Pancreas (tissue), 10 donors: ENCODE results near the gene NR0B2. TPM values are rescaled to one million over a fixed set of nuclear protein-coding genes. Genes with fewer than 3 reads are reported as not detected.

Experiments used
- ATAC-seq, 4 donors: fragments of 200-7000 bp; cut with Tn5 transposase; one replicate each; pipeline versions ENCODE4 v1.8.0 to v1.9.1; 2020; ENCODE audit warnings: mild to moderate bottlenecking in 4 of 4, moderate library complexity in 4 of 4
- DNase-seq, 6 donors: peaks; one replicate each; pipeline ENCODE4 v3.0.0-alpha.2; 2020
- FAIRE-seq: peaks from 2 replicates; lab custom pipeline; 2012; peaks lifted over from hg19 to GRCh38; lab: Jason Lieb, UNC
- H3K27ac ChIP-seq, 4 donors: fragments of 200-600 bp; sonication (generic); 1 replicate in 3 of 4; 2 replicates in 1 of 4; pipeline versions ENCODE4 v1.5.0 to v1.8.0; 2020
- H3K27me3 ChIP-seq, 4 donors: fragments of 200-600 bp; one replicate each; pipeline ENCODE4 v1.8.0; 2021
- H3K36me3 ChIP-seq, 3 donors: fragments of 200-600 bp; sonication (generic) in 1 of 3; one replicate each; pipeline versions ENCODE4 v1.5.0 to v1.8.0; 2020 to 2021
- H3K4me1 ChIP-seq, 3 donors: fragments of 200-600 bp; one replicate each; pipeline ENCODE4 v1.8.0; 2021
- H3K4me3 ChIP-seq, 4 donors: fragments of 200-600 bp; sonication (generic) in 2 of 4; one replicate each; pipeline versions ENCODE4 v1.5.0 to v1.8.0; 2020 to 2021
- H3K9me3 ChIP-seq, 4 donors: fragments of 200-600 bp; one replicate each; pipeline ENCODE4 v1.8.0; 2021
- CTCF ChIP-seq, 4 donors: fragments of 200-600 bp; sonication (generic) in 3 of 4; IDR thresholded peaks; one replicate each; pipeline versions ENCODE4 v1.5.0 to v1.8.0; 2021; ENCODE audit warnings: antibody characterized with exemption in 4 of 4
- WGBS, 2 donors: extraction: QIAGEN DNeasy Blood & Tissue Kit; methylation state at CpG; one replicate each; pipeline ENCODE4 v1.1.7; 2013; 5-methylcytosine and 5-hydroxymethylcytosine counted together
- intact Hi-C, 3 donors: fragments of 100-400 bp; cut with DNase I; formaldehyde crosslinking; loops; one replicate each; pipeline versions ENCODE4 v1.11.1 to v1.14.2; 2022
- polyA plus RNA-seq, 2 donors: library from polyadenylated mRNA; stranded (reverse); fragments of 200-250 nt; gene quantifications; one replicate each; pipeline ENCODE4 v1.2.3, GENCODE V29; 2013
- total RNA-seq, 6 donors: library from RNA; stranded (reverse); fragmentation: NEBNext Ultra II Directional in 4 of 6; extraction: Animal tissue kit (Norgen Biotek cat#: 25700) in 4 of 6; gene quantifications; one replicate each; pipeline versions ENCODE4 v1.2.1 to v1.2.4, GENCODE V29; 2021 to 2023
- donor health status: healthy with polysubstance abuse.
- donor health status: DM: no; HTN: no; CAD: no; lungs with moderate emphysema.
- donor health status: DM: no; HTN: no; CAD: no.
- donor health status: control.
- donor health status: control.
- donor health status: Bipolar disorder and iron deficiency.
- donor health status: DM: yes; HTN: yes; CAD: no.
- donor health status: DM: no; HTN: no; CAD: no.
- donor health status: DM: no; HTN: no; CAD: no.
- donor health status: DM: yes; HTN: yes; CAD: no.

Gene NR0B2
- total and polyA plus RNA-seq, 8 donors = 7.5 to 37.5 (median 15.5) TPM

DNA sequence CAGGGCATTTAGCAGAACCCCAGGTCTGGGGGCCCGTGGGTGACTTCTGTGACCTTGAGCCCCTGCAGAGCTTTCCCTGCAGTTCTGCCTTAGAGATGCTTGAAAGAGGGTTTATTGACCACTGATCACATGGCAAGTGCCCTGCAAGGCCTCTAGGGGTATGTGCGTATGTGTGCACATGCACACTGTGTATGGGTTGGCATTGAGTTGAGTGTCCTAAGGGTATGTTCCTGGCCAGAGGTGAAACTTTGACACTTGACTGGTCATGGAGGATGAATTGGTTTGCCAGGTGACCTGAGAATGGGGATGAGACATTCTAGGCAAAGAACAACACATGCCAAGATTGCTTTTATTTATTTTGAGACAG lies 24.9 kb upstream of the NR0B2 start:
- intact Hi-C loops = no loop called here
- no peak for DNase-seq
- H3K27me3 ChIP-seq = no peaks in the 10 kb centered on the region
- no peak for TF ChIP-seq CTCF (IDR thresholded peaks at IDR 0.05)
- WGBS, 2 donors = 72 to 76% methylated on average over 2 of the region's 2 CpGs
- H3K9me3 ChIP-seq = no peaks in the 10 kb centered on the region
- H3K4me1 ChIP-seq = peaks cover 0 to 9% (median 6%) of the 10 kb centered on the region in 3 donors
- H3K27ac ChIP-seq = no peak overlapping the region
- peak in 1 of 4 donors; percentile 12 for ATAC-seq
- FAIRE-seq = no peak
- H3K4me3 ChIP-seq = no peak overlapping the region
- H3K36me3 ChIP-seq = peaks cover 5 to 21% (median 18%) of the 10 kb centered on the region in 3 donors

- Histone ChIP-seq H3K36me3 (peaks cover 5 to 16% (median 13%) of the 10 kb centered on the region in 3 donors), H3K4me3 (no peak overlapping the region), H3K4me1 (peaks cover 0 to 9% (median 6%) of the 10 kb centered on the region in 3 donors), H3K27ac (no peak overlapping the region), H3K9me3 (no peaks in the 10 kb centered on the region), H3K27me3 (no peaks in the 10 kb centered on the region)
- no peak for FAIRE-seq
- 47 to 58% methylated on average over 4 of the region's 4 CpGs for WGBS, 2 donors
- no peak for DNase-seq
- no peak for TF ChIP-seq CTCF (IDR thresholded peaks at IDR 0.05)
- peak; percentile 28 to 53 (median 40) for ATAC-seq
- intact Hi-C loops = no loop called here
Observed at GRCh38 chr1:26938004-26938658, 24.4 kb upstream of the NR0B2 start.

DNA sequence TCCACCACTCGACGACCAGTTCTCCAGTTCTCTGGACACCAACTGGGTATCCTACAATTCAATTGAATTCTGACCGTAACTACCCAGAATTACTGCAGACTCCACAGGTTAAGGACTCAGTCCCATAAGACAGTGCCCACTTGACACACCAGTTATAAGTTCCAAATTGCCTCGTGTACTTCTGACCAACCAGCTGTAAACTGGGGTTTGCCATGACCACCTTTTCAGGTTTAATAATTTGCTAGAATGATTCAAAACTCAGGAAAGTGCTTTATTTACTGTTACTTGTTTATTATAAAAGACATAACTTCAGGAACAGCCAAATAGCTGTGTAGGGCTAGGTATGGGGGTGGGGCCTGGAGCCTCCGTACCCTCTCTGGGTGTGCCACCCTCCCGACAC lies 23.0 kb upstream of the NR0B2 start:
- peaks cover 0 to 9% (median 6%) of the 10 kb centered on the region in 3 donors for H3K4me1 ChIP-seq
- H3K27ac ChIP-seq = no peak overlapping the region
- H3K36me3 ChIP-seq = peaks cover 3 to 5% (median 3%) of the 10 kb centered on the region in 3 donors
- FAIRE-seq (no peak), ATAC-seq (no peak), DNase-seq (no peak)
- WGBS, 2 donors = 65 to 73% methylated on average over 6 of the region's 6 CpGs
- no peaks in the 10 kb centered on the region for H3K9me3 ChIP-seq
- intact Hi-C loops = no loop called here
- H3K27me3 ChIP-seq = no peaks in the 10 kb centered on the region
- H3K4me3 ChIP-seq = no peak overlapping the region
- TF ChIP-seq CTCF (IDR thresholded peaks at IDR 0.05) = no peak

DNA sequence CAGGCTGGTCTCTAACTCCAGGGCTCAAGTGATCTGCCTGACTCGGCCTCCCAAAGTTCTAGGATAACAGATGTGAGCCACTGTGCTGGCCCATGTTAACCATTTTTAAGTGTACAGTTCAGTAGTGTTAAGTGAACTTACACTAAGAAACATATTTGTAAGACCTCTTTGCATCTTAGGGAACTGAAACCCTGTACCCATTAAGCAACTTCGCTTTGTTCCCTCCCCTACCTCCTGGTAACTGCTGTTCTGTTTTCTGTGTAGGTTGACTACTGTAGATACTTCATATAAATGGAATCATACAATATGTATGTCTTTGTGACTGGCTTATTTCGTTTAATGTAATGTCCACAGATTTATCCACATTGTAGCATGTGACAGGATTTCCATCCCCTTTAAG lies 18.8 kb upstream of the NR0B2 start:
- intact Hi-C loops = no loop called here
- no peak for DNase-seq
- no peaks in the 10 kb centered on the region for H3K4me1 ChIP-seq
- no peaks in the 10 kb centered on the region for H3K9me3 ChIP-seq
- H3K27ac ChIP-seq = no peak overlapping the region
- peaks cover 0 to 3% (median 0%) of the 10 kb centered on the region in 3 donors for H3K36me3 ChIP-seq
- no peak for TF ChIP-seq CTCF (IDR thresholded peaks at IDR 0.05)
- FAIRE-seq = no peak
- H3K4me3 ChIP-seq = no peak overlapping the region
- no peaks in the 10 kb centered on the region for H3K27me3 ChIP-seq
- 86 to 88% methylated on average over 3 of the region's 3 CpGs for WGBS, 2 donors
- ATAC-seq = peak in 1 of 4 donors; percentile 40

DNA sequence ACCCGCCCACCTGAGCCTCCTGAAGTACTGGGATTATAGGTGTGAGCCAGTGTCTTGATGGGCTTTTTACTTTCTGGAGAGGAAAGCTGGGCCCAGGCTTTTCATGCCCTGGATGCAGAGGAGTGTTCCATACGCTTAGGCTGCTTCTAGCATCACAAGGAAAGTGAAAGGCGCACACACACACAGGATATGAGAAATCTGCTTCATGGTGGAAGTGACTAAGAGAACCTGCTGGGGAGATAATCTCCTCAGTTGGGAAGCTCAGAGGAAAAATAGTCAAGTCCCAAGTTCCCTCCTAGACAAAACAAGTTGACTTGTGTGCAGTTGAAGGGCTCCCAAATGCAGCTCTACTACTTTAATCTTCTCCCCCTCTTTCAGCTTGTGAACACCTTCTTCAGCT lies 9.9 kb upstream of the NR0B2 start:
- Histone ChIP-seq H3K4me1 (peaks cover 13 to 17% (median 16%) of the 10 kb centered on the region in 3 donors), H3K4me3 (peak overlapping the region in 1 of 4 donors; percentile 77), H3K27me3 (no peaks in the 10 kb centered on the region), H3K36me3 (peaks cover 3 to 25% (median 8%) of the 10 kb centered on the region in 3 donors), H3K9me3 (no peaks in the 10 kb centered on the region), H3K27ac (peak overlapping the region in 1 of 4 donors; percentile 97)
- WGBS, 2 donors = 91 to 93% methylated on average over 3 of the region's 3 CpGs
- DNase-seq = no peak
- intact Hi-C loops = no loop called here
- no peak for FAIRE-seq
- no peak for TF ChIP-seq CTCF (IDR thresholded peaks at IDR 0.05)
- ATAC-seq = no peak
